CD4-positive, alpha-beta T cell treated with Interleukin-15 for 1 hour (primary cell): ENCODE data around the gene VPS9D1.
"Not testable (repeated sequence)": the region's sequence is repeated elsewhere in the genome, so short reads cannot be mapped to it uniquely, and the experiment has no call there.

Experiments
- DNase-seq: peaks from one replicate; pipeline ENCODE4 v3.0.0-alpha.2; 2020

Gene VPS9D1

GRCh38 chr16:89709166-89709565 is 11.5 kb downstream of the VPS9D1 start:
- DNase-seq: no peak

- no peak for DNase-seq
Measured at GRCh38 chr16:89708481-89708931, 12.2 kb downstream of the VPS9D1 start.

- DNase-seq: no peak
Measured at GRCh38 chr16:89707695-89708094, 13.0 kb downstream of the VPS9D1 start.

- no peak for DNase-seq
Measured at GRCh38 chr16:89706518-89707260, 14.0 kb downstream of the VPS9D1 start.

GRCh38 chr16:89705006-89705405 is 15.7 kb downstream of the VPS9D1 start:
- no peak for DNase-seq

- no peak for DNase-seq
Measured at GRCh38 chr16:89704281-89704680, 16.4 kb downstream of the VPS9D1 start.

- DNase-seq: peak; percentile 97
Measured at GRCh38 chr16:89701425-89702406, 19.0 kb downstream of the VPS9D1 start, which contains the start of gene SPATA2L. Gene SPATA2L, minus strand, starts transcription at chr16:89701705. Its CDS starts 473 bp downstream, at chr16:89701232.

- peak; percentile 61 for DNase-seq
Measured at GRCh38 chr16:89700649-89701424, 19.9 kb downstream of the VPS9D1 start.

GRCh38 chr16:89700100-89700648 is 20.5 kb downstream of the VPS9D1 start:
- DNase-seq: peak; percentile 97

GRCh38 chr16:89699629-89700099 is 21.0 kb downstream of the VPS9D1 start:
- not testable (repeated sequence) for DNase-seq

- DNase-seq: not testable (repeated sequence)
Measured at GRCh38 chr16:89698717-89699116, 22.0 kb downstream of the VPS9D1 start.

- no peak for DNase-seq
Measured at GRCh38 chr16:89697616-89698331, 22.9 kb downstream of the VPS9D1 start.

- no peak for DNase-seq
Measured at GRCh38 chr16:89697161-89697615, 23.5 kb downstream of the VPS9D1 start.

GRCh38 chr16:89696670-89697128 is 24.0 kb downstream of the VPS9D1 start:
- DNase-seq: peak; percentile 53

GRCh38 chr16:89695875-89696669 is 24.6 kb downstream of the VPS9D1 start:
- no peak for DNase-seq

GRCh38 chr16:89695086-89695874 is 25.4 kb downstream of the VPS9D1 start:
- no peak for DNase-seq

GRCh38 chr16:89694784-89695085 is 26.0 kb downstream of the VPS9D1 start:
- not testable (repeated sequence) for DNase-seq

- no peak for DNase-seq
Measured at GRCh38 chr16:89693931-89694783, 26.5 kb downstream of the VPS9D1 start.

GRCh38 chr16:89693289-89693731 is 27.4 kb downstream of the VPS9D1 start:
- no peak for DNase-seq
